ENCODE data around the gene MEGF11. TPM values are rescaled to one million over a fixed set of nuclear protein-coding genes. Genes with fewer than 3 reads are reported as not detected.

MEGF11 gene
- total RNA-seq, 1 donor, result under 0.01 TPM

- no peak for DNase-seq (ENCODE audit: low read depth)
- TF ChIP-seq CTCF (IDR thresholded peaks at IDR 0.05; ENCODE audit: insufficient read depth, low read depth, low read length), result no peak
- H3K4me3 ChIP-seq (ENCODE audit: low read depth, low read length), result no peak overlapping the region
Observed at GRCh38 chr15:66165856-66166255, 87.7 kb downstream of the MEGF11 start.

GRCh38 chr15:66164788-66165187 is 88.8 kb downstream of the MEGF11 start:
- DNase-seq (ENCODE audit: low read depth), result no peak
- no peak for TF ChIP-seq CTCF (IDR thresholded peaks at IDR 0.05; ENCODE audit: insufficient read depth, low read depth, low read length)
- no peak overlapping the region for H3K4me3 ChIP-seq (ENCODE audit: low read depth, low read length)

GRCh38 chr15:66163553-66163952 is 90.0 kb downstream of the MEGF11 start:
- H3K4me3 ChIP-seq (ENCODE audit: low read depth, low read length), result no peak overlapping the region
- no peak for TF ChIP-seq CTCF (IDR thresholded peaks at IDR 0.05; ENCODE audit: insufficient read depth, low read depth, low read length)
- DNase-seq (ENCODE audit: low read depth), result no peak

- no peak for TF ChIP-seq CTCF (IDR thresholded peaks at IDR 0.05; ENCODE audit: insufficient read depth, low read depth, low read length)
- DNase-seq (ENCODE audit: low read depth), result no peak
- H3K4me3 ChIP-seq (ENCODE audit: low read depth, low read length), result no peak overlapping the region
Observed at GRCh38 chr15:66162286-66162685, 91.3 kb downstream of the MEGF11 start.

GRCh38 chr15:66161575-66162118 is 91.9 kb downstream of the MEGF11 start:
- H3K4me3 ChIP-seq (ENCODE audit: low read depth, low read length), result no peak overlapping the region
- no peak for TF ChIP-seq CTCF (IDR thresholded peaks at IDR 0.05; ENCODE audit: insufficient read depth, low read depth, low read length)
- DNase-seq (ENCODE audit: low read depth), result no peak

- no peak for TF ChIP-seq CTCF (IDR thresholded peaks at IDR 0.05; ENCODE audit: insufficient read depth, low read depth, low read length)
- DNase-seq (ENCODE audit: low read depth), result no peak
- H3K4me3 ChIP-seq (ENCODE audit: low read depth, low read length), result no peak overlapping the region
Observed at GRCh38 chr15:66161108-66161507, 92.4 kb downstream of the MEGF11 start.

GRCh38 chr15:66157507-66157906 is 96.0 kb downstream of the MEGF11 start:
- no peak for DNase-seq (ENCODE audit: low read depth)
- no peak for TF ChIP-seq CTCF (IDR thresholded peaks at IDR 0.05; ENCODE audit: insufficient read depth, low read depth, low read length)
- no peak overlapping the region for H3K4me3 ChIP-seq (ENCODE audit: low read depth, low read length)

All from fibroblast of villous mesenchyme (primary cell).